Uterus (tissue), 4 donors: Measurements from ENCODE around the gene COX4I1. TPM values are rescaled to one million over a fixed set of nuclear protein-coding genes. Genes with fewer than 3 reads are reported as not detected.

Experiments used
- DNase-seq, 2 donors: peaks; one replicate each; pipeline ENCODE4 v3.0.0-alpha.2; 2019 to 2020
- H3K27ac ChIP-seq, 2 donors: fragments of 200-600 bp; sonication (generic); 1 replicate in 1 of 2; 2 replicates in 1 of 2; pipeline ENCODE4 v1.5.1; 2016 to 2018
- H3K27me3 ChIP-seq, 2 donors: fragments of 200-600 bp; sonication (generic); one replicate each; pipeline ENCODE4 v1.5.1; 2018 to 2019; ENCODE audit warnings: control low read depth in 1 of 2
- H3K36me3 ChIP-seq, 2 donors: fragments of 200-600 bp; sonication (generic); one replicate each; pipeline ENCODE4 v1.5.1; 2019; ENCODE audit warnings: control low read depth in 1 of 2
- H3K4me1 ChIP-seq, 2 donors: fragments of 200-600 bp; sonication (generic); one replicate each; pipeline ENCODE4 v1.5.1; 2018 to 2019; ENCODE audit warnings: control low read depth in 1 of 2
- H3K4me3 ChIP-seq, 2 donors: fragments of 200-600 bp; sonication (generic); 1 replicate in 1 of 2; 2 replicates in 1 of 2; pipeline ENCODE4 v1.5.1; 2018 to 2019; ENCODE audit warnings: mild to moderate bottlenecking in 1 of 2
- H3K9me3 ChIP-seq, 2 donors: fragments of 200-600 bp; sonication (generic); one replicate each; pipeline ENCODE4 v1.5.1; 2019; ENCODE audit warnings: control low read depth in 1 of 2
- CTCF ChIP-seq, 4 experiments: fragments of 200-600 bp in 2 of 4; fragments of 450-650 bp in 2 of 4; sonication (generic) in 2 of 4; IDR thresholded peaks; one replicate each; pipeline ENCODE4 v1.5.1; 2016 to 2019; ENCODE audit warnings: antibody characterized with exemption in 4 of 4, mild to moderate bottlenecking in 2 of 4, moderate library complexity in 1 of 4
- POLR2A ChIP-seq, 2 donors: fragments of 450-650 bp; IDR thresholded peaks; one replicate each; pipeline ENCODE4 v1.6.1; 2016; ENCODE audit warnings: antibody characterized with exemption in 2 of 2, mild to moderate bottlenecking in 1 of 2, moderate library complexity in 1 of 2
- intact Hi-C: fragments of 100-400 bp; cut with DNase I; formaldehyde crosslinking; loops from one replicate; pipeline ENCODE4 v1.15.1; 2023; ENCODE audit warnings: low total_unique reads
- total RNA-seq, 4 donors: library from RNA; depleted of rRNA in 3 of 4; stranded (reverse); fragments of >200 nt in 3 of 4; gene quantifications; one replicate each; pipeline versions ENCODE4 v1.1.0 to v1.2.4, GENCODE V29; 2014 to 2023
- donor health status: DM: yes; HTN: yes; CAD: no.

Gene COX4I1
- total RNA-seq, 4 donors from 2014 or later, result 199 to 836 (median 287) TPM

- Histone ChIP-seq H3K4me3 (no peak overlapping the region), H3K9me3 (no peaks in the 10 kb centered on the region), H3K27ac (no peak overlapping the region), H3K27me3 (no peaks in the 10 kb centered on the region), H3K36me3 (no peaks in the 10 kb centered on the region), H3K4me1 (no peaks in the 10 kb centered on the region)
- no peak for DNase-seq
- TF ChIP-seq POLR2A (IDR thresholded peaks at IDR 0.05), result no peak
- no peak for TF ChIP-seq CTCF (IDR thresholded peaks at IDR 0.05)
- intact Hi-C loops, result no loop called here
Observed at GRCh38 chr16:85830821-85831220, 31.3 kb downstream of the COX4I1 start.

- TF ChIP-seq CTCF (IDR thresholded peaks at IDR 0.05) (no peak), POLR2A (IDR thresholded peaks at IDR 0.05) (no peak)
- H3K27me3 ChIP-seq, result peaks cover 0 to 11% of the 10 kb centered on the region in 2 donors
- no peak overlapping the region for H3K27ac ChIP-seq
- intact Hi-C loops, result no loop called here
- no peak overlapping the region for H3K4me3 ChIP-seq
- H3K36me3 ChIP-seq, result no peaks in the 10 kb centered on the region
- no peaks in the 10 kb centered on the region for H3K9me3 ChIP-seq
- DNase-seq, result no peak
- H3K4me1 ChIP-seq, result no peaks in the 10 kb centered on the region
Observed at GRCh38 chr16:85832570-85833218, 33.2 kb downstream of the COX4I1 start.

- Histone ChIP-seq H3K36me3 (no peaks in the 10 kb centered on the region), H3K4me3 (no peak overlapping the region), H3K27ac (no peak overlapping the region), H3K27me3 (peaks cover 0 to 18% of the 10 kb centered on the region in 2 donors), H3K4me1 (no peaks in the 10 kb centered on the region), H3K9me3 (no peaks in the 10 kb centered on the region)
- TF ChIP-seq CTCF (IDR thresholded peaks at IDR 0.05) (no peak), POLR2A (IDR thresholded peaks at IDR 0.05) (no peak)
- DNase-seq, result no peak
- intact Hi-C loops, result no loop called here
Observed at GRCh38 chr16:85833219-85833920, 33.9 kb downstream of the COX4I1 start.

- no peaks in the 10 kb centered on the region for H3K9me3 ChIP-seq
- intact Hi-C loops, result no loop called here
- H3K27me3 ChIP-seq, result peaks cover 0 to 18% of the 10 kb centered on the region in 2 donors
- H3K27ac ChIP-seq, result no peak overlapping the region
- no peaks in the 10 kb centered on the region for H3K4me1 ChIP-seq
- H3K36me3 ChIP-seq, result no peaks in the 10 kb centered on the region
- TF ChIP-seq CTCF (IDR thresholded peaks at IDR 0.05) (no peak), POLR2A (IDR thresholded peaks at IDR 0.05) (no peak)
- no peak for DNase-seq
- H3K4me3 ChIP-seq, result no peak overlapping the region
Observed at GRCh38 chr16:85834741-85835140, 35.2 kb downstream of the COX4I1 start.

GRCh38 chr16:85835227-85835751 lies 35.8 kb downstream of the COX4I1 start:
- H3K4me1 ChIP-seq, result no peaks in the 10 kb centered on the region
- TF ChIP-seq POLR2A (IDR thresholded peaks at IDR 0.05), result no peak
- TF ChIP-seq CTCF (IDR thresholded peaks at IDR 0.05), result no peak
- H3K36me3 ChIP-seq, result no peaks in the 10 kb centered on the region
- intact Hi-C loops, result no loop called here
- no peaks in the 10 kb centered on the region for H3K9me3 ChIP-seq
- H3K4me3 ChIP-seq, result no peak overlapping the region
- H3K27ac ChIP-seq, result no peak overlapping the region
- H3K27me3 ChIP-seq, result peaks cover 0 to 18% of the 10 kb centered on the region in 2 donors
- no peak for DNase-seq
